Measurements from ENCODE around the gene TIGD3. TPM values are rescaled to one million over a fixed set of nuclear protein-coding genes. Genes with fewer than 3 reads are reported as not detected.
A peak's percentile ranks its signal among the peaks of the same experiment; 100 is the strongest.

Gene TIGD3
- polyA plus RNA-seq (2012; ENCODE audit: insufficient read length, low read depth): 0.54 TPM

GRCh38 chr11:65354265-65355012 is at the start of gene TIGD3:
Gene TIGD3 (plus strand): TSS chr11:65354751. CDS start chr11:65355809, 1,058 bp downstream.
- TF ChIP-seq POLR2AphosphoS5 (IDR thresholded peaks at IDR 0.05; ENCODE audit: low read depth, low read length) (peak; percentile 15; the same call in 1 of the 2 replicates), REST (IDR thresholded peaks at IDR 0.05; ENCODE audit: insufficient read depth in 1 of 2, low read depth in 2 of 2, low read length in 2 of 2) (peak; percentile 95 to 97), TAF1 (IDR thresholded peaks at IDR 0.05; ENCODE audit: borderline replicate concordance, insufficient read depth, low read length) (no peak), FOXP2 (optimal IDR thresholded peaks at IDR 0.05; ENCODE audit: borderline replicate concordance, extremely low read depth, extremely low read length, insufficient read depth) (peak; percentile 9), SIN3A (IDR thresholded peaks at IDR 0.05; ENCODE audit: borderline replicate concordance, insufficient read depth, low read length) (peak; percentile 94; the same call in 1 of the 2 replicates)

GRCh38 chr11:65305501-65306268 is 48.9 kb upstream of the TIGD3 start:
- no peak for TF ChIP-seq TAF1 (IDR thresholded peaks at IDR 0.05; ENCODE audit: borderline replicate concordance, insufficient read depth, low read length)
- no peak for TF ChIP-seq POLR2AphosphoS5 (IDR thresholded peaks at IDR 0.05; ENCODE audit: low read depth, low read length)
- TF ChIP-seq FOXP2 (optimal IDR thresholded peaks at IDR 0.05; ENCODE audit: borderline replicate concordance, extremely low read depth, extremely low read length, insufficient read depth): no peak
- no peak for TF ChIP-seq REST (IDR thresholded peaks at IDR 0.05; ENCODE audit: insufficient read depth in 1 of 2, low read depth in 2 of 2, low read length in 2 of 2)
- no peak for TF ChIP-seq SIN3A (IDR thresholded peaks at IDR 0.05; ENCODE audit: borderline replicate concordance, insufficient read depth, low read length)

- no peak for TF ChIP-seq REST (IDR thresholded peaks at IDR 0.05; ENCODE audit: insufficient read depth in 1 of 2, low read depth in 2 of 2, low read length in 2 of 2)
- TF ChIP-seq FOXP2 (optimal IDR thresholded peaks at IDR 0.05; ENCODE audit: borderline replicate concordance, extremely low read depth, extremely low read length, insufficient read depth): no peak
- TF ChIP-seq TAF1 (IDR thresholded peaks at IDR 0.05; ENCODE audit: borderline replicate concordance, insufficient read depth, low read length): no peak
- TF ChIP-seq POLR2AphosphoS5 (IDR thresholded peaks at IDR 0.05; ENCODE audit: low read depth, low read length): no peak
- no peak for TF ChIP-seq SIN3A (IDR thresholded peaks at IDR 0.05; ENCODE audit: borderline replicate concordance, insufficient read depth, low read length)
Measured at GRCh38 chr11:65307298-65308229, 47.0 kb upstream of the TIGD3 start.

- TF ChIP-seq TAF1 (IDR thresholded peaks at IDR 0.05; ENCODE audit: borderline replicate concordance, insufficient read depth, low read length) (no peak), FOXP2 (optimal IDR thresholded peaks at IDR 0.05; ENCODE audit: borderline replicate concordance, extremely low read depth, extremely low read length, insufficient read depth) (no peak), POLR2AphosphoS5 (IDR thresholded peaks at IDR 0.05; ENCODE audit: low read depth, low read length) (no peak), REST (IDR thresholded peaks at IDR 0.05; ENCODE audit: insufficient read depth in 1 of 2, low read depth in 2 of 2, low read length in 2 of 2) (no peak), SIN3A (IDR thresholded peaks at IDR 0.05; ENCODE audit: borderline replicate concordance, insufficient read depth, low read length) (no peak)
Measured at GRCh38 chr11:65308281-65308891, 46.2 kb upstream of the TIGD3 start.

Data from PFSK-1 (cell line).